ENCODE measurements around the gene OGA.

GRCh38 chr10:101845893-101846292 is 27.6 kb upstream of the OGA start:
- TF ChIP-seq EZH2 (optimal IDR thresholded peaks at IDR 0.05; ENCODE audit: low read depth, low read length) (no peak), CTCF (IDR thresholded peaks at IDR 0.05; ENCODE audit: low read length) (no peak), EZH2phosphoT487 (IDR thresholded peaks at IDR 0.05; ENCODE audit: low read length) (no peak)

Measured in MM.1S (cell line).